HG03520 (cell line): ENCODE data around the gene JAK3.

ENCODE experiments used
- ATAC-seq: cut with Tn5 transposase; IDR thresholded peaks from one replicate; pipeline ENCODE4 v1.9.1; 2021; ENCODE audit warnings: mild to moderate bottlenecking, moderate library complexity; ENCODE audit not compliant: unreplicated experiment

JAK3 gene

DNA sequence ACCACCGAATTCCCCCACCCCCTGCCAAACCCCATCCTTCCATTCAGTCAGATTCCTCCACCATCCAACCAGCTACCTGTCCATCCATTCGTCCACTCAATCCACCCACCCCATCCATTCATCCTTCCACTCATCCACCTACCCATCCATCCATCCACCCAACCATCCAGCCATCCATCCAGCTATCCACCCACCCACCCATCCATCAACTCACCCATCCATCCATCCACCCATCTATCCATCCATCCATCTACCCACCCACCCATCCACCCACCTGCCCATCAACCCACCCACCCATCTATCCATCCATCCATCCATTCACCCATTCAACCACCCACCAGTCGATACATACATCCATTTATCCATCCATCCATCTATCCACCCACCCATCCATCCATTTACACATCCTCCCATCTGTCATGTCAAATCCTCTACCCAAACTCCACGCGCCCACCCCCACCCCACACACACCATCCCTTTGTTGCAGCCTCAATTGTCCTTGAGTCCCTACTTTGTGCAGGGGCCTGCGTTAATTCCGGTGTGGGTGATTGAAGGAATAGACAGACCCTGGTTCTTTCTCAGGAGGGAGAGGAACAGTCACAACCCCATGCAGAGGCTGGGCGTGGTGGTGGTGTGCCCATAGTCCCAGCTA lies 18.7 kb upstream of the JAK3 start:
- no peak for ATAC-seq

DNA sequence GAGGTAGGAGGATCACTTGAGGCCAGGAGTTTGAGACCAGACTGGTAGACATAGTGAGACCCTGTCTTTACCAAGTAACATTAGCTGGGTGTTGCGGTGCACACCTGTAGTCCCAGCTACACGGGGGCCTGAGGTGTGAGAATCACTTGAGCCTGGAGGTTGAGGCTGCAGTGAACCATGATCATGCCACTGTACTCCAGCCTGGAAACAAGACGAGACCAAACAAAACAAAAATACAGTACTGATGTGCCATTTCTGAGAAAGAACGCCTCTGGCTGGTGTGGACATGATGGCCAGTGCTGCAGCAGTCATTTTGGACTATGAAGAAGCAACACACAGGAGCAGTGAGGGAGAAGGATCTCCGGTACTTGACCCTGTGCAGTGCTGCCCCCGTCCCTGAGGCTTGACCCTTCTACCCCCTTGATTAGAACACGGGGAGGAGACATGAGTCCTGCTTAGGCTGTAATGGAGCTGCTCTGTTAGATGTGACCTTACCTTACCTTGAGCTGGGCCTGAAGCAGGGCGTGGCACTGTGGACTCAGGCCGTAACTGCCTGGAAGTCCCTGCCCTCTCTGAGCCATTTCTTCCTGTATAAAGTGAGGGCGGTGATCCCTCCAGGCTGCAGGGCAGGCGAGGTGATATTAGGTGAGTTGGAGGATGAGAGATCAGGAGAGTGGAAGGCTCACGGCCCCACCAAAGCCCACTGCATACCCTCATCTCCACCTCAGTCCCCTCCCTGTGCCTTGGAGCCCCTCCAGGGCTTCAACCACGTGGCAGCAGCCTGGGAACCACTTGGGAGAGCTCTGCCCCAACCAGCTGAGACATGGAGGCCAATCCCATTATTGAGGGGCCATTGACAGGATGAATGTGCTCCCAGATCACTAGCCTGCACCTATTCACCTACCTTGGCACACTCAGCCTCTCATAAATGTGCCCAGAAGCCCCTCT lies 17.9 kb upstream of the JAK3 start:
- ATAC-seq = no peak

DNA sequence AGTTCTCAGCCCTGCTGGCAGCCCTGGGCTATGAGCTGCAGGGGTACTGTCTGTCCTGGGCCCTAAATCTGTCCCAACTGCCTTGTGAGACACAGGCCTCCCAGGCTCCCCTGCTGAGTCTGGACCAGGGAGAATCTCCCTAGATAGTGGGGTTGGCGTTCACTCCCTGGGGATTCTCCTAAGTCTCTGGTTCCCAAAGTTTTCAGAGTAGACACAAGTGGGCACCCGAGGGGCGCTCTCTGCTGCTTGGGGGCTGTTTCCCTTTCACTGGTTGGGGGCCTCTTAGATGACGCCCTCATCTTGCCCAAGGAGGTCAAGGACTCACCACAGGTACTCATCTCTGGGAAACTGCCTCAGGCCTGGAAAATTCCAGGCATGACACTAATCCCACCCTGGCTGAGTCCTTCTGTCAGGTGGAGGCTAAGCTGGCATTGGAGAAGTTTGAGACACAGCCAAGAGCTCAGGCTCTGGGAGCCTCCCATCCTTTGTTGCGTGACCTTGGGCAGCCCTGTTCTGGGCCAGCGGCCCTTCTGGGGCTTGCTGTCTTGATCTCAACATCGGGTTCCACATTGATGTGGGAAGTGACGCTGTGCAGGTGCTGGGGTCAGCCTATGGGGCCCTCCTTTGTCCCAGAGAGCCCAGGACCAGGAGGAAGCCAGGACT lies 15.9 kb upstream of the JAK3 start:
- no peak for ATAC-seq

DNA sequence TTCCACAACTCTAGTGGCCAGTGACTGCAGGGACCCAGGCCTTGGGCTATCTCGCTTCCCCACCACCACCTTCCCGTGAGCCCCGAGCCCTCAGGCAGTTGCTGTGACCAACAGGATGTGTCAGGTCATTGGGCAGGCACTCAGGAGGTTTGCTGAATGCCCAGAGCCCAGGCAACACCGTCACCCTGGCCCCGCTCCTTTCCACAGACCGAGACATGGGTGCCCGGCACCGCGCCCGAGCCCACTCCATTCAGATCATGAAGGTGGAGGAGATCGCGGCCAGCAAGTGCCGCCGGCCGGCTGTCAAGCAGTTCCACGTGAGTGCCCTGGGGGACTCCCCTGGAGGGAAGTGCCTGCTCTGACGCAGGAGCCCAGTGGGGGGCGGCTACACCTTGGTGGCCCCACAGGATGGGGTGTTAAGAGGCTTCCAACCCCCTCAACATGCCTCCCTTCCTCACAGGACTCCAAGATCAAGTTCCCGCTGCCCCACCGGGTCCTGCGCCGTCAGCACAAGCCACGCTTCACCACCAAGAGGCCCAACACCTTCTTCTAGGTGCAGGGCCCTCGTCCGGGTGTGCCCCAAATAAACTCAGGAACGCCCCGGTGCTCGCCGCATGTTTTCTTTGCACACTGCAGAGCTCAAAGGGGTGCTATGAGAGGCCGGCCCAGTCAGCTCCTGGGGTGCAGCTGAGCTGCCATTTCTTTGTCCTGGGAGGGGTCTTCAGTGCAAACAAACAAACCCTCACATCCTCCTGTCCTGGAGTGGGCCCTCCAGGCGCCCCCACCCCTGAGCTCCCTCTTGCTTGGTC lies 15.1 kb upstream of the JAK3 start:
- ATAC-seq = no peak

DNA sequence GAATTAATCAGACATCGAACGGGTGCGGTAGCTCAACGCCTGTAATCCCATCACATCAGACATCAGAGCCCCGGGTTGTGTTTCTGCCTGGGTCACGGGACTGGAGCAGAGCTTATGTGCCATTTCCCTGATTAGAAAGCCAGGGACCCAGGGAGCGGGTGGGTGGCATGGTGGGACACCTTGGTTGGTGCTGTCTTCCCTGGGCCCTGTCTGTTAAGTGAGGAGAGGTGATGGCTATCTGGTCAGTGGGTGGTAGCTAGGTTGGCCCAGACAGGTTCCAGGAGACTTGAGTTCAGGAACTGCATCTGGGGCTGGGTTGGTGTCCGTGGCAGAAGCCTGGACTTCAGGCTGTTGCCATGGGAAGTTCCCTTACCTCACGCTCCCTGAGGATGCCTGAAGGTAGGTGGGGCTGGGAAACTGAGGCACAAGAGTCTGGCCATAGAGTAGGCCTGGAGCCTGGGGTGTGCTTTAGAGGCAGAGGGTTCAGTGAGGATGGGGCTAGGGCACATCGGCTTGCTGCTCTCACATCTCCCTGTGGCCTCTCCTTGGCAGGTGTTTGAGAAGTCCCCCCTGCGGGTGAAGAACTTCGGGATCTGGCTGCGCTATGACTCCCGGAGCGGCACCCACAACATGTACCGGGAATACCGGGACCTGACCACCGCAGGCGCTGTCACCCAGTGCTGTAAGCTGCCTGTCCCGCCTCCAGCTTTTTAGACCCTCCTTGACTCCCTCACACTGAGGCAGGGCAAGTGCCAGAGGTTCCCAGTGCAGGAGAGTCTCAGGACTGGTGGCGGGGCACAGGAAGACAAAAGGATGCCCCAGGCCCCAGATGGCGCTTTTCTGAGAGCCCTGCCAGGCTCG lies 14.0 kb upstream of the JAK3 start:
- ATAC-seq = no peak

DNA sequence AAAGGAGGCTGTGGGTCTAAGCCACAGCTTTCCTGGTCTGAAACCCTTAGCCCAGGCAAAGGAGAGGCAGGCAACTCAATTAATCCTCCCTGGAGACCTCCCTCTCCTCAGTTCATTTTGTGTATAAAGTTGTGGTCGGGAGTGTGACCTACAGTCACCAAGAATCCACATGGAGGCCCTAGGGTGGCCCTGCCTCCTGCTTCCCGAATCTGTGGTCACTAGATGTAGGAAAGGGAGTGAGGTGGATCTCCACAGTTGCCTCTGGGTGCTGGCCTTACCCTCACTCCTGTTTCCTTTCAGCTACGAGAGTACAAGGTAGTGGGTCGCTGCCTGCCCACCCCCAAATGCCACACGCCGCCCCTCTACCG lies 13.2 kb upstream of the JAK3 start:
- no peak for ATAC-seq

DNA sequence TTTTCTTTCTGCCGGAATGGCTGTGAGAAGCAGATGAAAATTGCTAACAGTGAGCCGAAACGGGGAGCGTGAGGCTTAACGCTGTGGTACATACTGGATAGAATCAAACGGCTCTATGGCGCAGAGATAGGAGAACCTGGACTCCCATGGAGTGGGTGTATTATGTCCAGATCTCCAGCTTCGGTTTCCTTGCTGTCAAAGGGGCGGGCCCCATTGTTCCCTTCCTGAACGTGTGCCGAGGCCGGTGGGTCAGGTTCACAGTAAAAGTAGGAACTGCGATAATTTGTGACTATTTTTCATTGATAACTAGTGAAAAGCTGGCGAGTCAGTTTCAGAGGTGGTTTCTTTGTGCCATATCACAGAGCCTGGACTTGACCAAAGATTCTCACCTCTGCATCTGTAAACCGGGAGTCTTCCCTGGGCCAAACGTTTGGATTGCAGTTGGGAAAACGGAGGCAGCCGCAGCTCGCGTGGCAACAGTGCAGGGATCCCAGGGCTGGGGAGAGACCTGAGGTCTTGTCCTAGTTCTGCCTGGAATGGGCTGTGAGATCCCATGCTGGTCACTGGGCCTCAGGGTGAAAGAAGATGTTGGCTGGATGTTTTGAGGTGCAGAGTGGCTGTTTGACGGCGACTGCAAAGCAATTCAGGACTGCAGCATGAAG lies 12.7 kb upstream of the JAK3 start:
- no peak for ATAC-seq

DNA sequence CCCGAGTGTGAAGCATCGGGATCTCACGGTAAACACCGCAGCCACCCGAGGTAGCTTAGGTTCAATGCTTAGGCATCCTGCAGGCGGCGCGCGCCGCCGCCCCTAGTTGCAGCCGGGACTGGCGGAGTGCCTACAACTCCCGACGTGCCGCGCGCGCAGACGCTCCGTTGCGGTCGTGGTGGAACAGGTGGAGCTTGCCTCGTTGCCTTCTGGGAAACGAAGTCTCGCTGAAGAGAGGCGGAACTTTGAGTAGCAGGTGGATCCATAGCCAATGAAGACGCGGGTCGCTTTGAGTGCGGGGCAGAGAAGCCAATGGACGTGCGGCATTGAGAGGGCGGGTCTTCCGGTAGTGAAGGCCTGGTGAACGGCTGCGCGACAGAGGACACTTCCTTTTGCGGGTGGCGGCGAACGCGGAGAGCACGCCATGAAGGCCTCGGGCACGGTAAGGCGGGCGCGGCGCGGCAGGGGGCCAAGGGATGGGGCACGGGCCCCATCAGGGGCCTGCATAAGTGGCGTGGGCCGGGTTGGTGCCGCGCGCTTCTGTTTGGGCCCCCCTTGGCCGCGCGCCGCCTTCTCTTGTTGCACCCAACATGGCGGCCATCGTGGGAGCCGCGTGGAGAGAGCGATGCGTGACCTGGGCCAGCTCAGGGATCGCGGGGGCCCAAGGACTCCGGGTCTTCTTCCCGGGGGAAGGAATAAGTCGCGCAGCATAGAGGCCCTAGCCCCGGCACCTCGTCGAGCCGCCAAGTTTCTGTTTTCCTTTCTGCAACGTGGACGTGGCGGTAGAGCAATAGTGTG lies 11.9 kb upstream of the JAK3 start, which contains the start of gene RPL18A:
TSS of gene RPL18A (plus strand) at position 378 of the 798 bp plus-strand sequence. CDS start at position 425, 47 bp downstream.
- peak; percentile 86 for ATAC-seq

DNA sequence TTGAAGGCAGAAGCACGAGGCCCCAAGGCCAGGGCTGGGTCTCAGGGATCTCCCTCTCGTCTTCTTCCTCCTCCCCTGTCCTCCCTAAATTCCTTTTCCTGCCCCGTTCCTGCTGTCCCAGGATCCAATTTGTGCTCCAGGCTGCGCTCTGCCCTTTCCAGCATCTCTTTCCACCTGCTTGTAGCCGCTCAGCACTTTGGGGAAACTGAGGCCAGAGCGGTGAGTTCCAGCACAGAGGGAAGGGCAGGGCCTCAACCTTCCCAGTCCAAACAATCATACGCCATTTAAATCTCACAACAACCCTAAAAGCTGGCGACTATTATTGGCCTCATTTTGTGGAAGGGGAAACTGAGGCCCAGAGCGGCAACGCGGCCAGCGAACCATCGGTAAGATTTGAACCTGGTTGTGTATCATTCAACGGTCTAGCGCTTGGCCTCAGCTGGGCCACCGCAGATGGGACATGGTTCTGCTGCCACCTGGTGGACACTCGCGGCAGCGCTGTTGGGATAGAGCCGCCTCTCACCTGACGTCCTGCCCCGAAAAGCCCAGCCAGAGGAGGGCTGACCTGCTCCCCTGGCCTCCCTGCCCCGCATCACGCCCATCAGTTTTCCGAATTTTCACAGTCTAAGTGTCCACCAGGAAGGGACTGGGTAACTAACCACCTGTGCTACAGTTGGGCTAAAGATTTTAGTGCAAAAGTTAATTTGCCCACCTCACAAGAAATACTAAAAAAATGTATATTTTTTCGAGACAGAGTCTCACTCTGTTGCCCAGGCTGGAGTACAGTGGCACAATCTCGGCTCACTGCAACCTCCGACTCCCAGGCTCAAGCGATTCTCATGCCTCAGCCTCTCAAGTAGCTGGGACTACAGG lies 7.7 kb upstream of the JAK3 start:
- ATAC-seq = no peak

DNA sequence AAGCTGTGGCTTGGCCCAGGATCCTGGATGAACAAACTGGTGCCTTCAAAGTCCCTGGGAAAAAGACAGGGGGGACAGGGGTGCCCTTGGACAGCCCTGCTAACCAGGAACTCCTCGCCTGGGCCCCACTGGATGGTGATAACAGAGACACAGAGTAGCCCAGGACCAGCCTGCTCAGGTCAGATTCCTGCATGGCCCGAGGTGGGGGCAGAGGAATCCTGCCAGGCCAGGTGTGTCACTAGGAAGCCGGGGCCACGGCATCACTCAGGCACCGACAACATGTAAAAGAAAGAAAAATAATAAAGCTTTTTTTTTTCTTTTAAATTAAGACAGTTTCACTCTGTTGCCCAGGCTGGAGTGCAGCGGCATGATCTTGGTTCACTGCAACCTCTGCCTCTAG lies 6.3 kb upstream of the JAK3 start:
- no peak for ATAC-seq

DNA sequence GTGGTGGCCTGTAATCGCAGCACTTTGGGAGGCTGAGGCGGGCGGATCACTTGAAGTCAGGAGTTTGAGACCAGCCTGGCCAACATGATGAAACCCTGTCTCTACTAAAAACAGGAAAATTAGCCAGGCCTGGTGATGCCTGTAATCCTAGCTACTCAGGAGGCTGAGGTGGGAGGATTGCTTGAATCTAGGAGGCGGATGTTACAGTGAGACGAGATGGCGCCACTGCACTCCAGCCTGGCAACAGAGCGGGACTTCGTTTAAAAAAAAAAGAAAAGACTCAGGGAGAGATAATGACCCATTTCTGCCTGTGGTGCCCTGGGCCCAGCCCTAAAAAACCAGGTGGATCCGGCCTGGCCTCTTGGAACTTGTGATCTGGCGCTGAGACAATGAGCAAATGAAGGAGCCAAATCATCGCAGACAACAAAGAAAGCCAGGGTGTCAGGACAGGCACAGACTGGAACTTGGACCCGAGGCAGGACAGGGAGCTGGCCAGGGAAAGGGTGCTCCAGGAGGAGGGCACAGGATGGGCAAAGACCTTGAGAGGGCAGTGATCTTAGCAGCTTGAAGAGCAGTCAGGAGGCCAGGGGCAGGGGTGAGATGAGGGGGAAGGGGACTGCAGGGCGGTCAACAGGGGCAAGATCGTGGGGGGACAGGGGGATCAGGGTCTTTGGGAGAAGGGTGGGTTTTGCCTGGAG lies 962 bp upstream of the JAK3 start:
- ATAC-seq = no peak

DNA sequence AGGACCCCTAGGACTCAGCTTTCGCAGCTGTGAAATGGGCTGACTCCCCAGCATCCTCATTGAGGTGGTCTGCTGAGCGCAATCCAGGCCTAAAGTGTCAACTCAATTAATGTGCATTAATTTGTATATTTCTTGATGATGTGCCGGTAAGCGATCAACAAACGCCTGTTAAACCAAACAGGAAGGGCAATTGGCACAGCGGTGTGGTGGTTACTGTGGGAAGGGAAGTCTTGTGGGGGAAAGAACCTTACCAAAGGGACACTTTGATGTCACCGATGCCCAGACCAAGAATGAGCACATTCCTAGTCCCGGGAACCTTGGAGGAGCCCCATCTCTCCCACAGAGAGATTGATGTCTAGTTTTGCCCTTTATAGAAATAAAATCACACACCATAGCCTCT lies 1.6 kb downstream of the JAK3 start:
- no peak for ATAC-seq

DNA sequence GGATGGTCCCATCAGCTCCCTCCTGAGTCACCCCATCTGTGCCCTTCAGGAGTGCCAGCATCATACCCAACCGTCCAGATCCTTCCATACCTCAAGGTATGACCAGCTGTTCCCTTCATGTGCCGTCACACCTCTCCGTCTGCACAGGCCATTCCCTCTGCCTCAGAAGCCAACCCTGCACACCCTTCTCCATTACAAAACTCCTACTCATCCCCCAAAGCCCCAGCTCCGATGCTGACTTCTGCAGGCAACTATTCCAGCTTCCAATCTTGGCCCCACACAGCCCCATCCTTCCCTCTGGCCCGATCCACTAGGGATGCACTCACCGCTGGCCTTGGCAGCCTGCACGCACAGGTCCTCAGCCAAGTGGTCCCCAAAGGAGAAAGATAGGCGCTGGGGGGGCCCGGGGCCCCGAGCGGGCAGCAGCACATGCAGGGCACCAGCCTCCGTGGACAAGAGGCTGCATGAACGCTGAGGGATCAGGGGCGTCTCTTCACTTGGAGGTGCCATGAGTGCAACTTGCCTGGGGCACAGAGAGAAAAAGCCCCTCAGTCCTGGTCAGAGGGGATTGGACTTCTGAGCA lies 3.8 kb downstream of the JAK3 start:
- ATAC-seq = no peak

DNA sequence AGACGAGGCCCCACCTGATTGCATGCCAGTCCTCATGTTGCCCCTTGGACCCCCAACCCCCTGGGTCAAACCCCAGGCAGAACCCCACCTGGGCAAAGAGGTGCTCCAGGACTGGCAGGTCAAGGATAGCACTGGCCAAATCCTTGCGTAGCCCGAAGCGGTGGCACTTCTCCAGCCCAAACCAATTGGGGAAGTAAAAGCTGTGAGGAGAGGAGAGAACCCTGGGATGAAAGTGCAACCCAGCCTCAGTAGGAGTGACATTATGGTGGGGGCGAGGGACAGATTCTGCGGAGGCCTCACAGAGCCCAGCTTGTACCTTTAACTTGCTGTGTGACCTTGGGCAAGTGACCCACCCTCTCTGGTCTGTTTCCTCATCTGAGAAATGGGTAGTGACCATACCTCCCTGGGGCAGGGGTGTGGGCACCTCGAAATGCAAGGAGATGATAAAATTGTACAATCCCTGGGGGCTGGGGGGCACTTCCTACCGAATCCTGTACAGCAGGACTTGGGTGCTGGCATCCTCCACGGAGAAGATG lies 4.4 kb downstream of the JAK3 start:
- no peak for ATAC-seq

DNA sequence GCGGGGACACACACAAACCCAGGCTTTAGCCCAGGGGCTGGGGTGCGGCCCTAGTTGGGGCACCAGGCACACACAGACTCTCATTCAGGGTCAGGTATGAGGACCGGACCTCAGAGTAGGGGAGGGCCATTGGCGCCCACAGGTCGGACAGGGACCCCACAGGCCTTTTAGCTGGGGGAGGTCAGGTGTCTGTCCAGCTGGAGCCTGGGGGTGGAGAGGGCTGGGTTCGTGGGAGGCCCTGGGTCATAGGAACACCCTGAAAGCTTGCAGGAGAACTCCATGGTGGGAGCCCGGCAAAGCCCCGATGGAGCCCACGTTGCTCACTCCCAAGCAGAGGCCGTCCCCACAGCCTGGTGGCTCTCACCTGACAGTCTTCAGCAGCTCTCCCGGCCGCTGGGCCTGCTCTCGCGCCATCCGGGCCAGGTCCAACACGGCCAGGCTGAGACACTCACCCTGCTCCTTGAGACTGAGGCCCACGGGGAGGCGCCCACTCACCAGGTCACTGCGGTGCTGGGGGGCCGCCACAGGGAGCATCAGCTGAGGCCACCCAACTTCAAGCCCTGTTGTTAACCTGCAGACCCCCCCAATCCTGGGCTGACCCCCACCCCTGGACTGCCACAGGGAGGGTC lies 5.0 kb downstream of the JAK3 start:
- no peak for ATAC-seq
